Right renal cortex interstitium (tissue), 3 donors: ENCODE results near the gene TMEM30A. TPM values are rescaled to one million over a fixed set of nuclear protein-coding genes. Genes with fewer than 3 reads are reported as not detected.

Experiments used
- DNase-seq, 3 donors: peaks; one replicate each; pipeline ENCODE4 v3.0.0-alpha.2; 2013; ENCODE audit warnings: low read depth in 3 of 3, low spot score in 2 of 3
- polyA plus RNA-seq, 3 donors: library from polyadenylated mRNA; unstranded; fragments of 120-200 nt; gene quantifications; one replicate each; pipeline ENCODE4 v1.2.1, GENCODE V29; 2013; ENCODE audit not compliant: insufficient read length in 3 of 3

The TMEM30A gene
- polyA plus RNA-seq, 3 donors = 125 to 137 (median 130) TPM

DNA sequence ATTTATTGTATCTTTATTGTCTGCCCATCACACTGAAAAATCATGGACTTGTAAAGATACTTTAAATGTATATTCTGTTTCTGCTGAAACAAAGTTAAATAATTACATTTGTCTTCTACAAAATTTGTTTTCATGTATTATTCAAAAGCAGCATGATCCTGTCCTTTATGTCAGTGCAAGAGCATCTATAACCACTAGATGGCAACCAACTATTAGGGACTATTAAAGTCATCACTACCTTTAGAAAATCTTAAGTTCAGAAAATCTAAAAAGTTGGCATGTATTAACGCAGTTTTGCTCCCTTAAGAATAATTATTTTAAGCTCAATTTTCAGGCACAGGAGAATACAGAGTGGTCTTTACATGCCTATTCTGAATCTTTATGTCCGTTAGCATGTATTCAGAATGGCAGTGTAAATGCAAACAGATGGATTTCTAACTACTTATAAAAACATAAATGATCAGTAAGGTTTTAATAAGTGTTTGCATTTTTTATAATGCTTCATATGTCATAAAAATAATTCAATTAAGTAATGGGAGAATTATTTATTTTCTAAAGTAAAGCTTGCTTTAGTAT is 17.8 kb downstream of the TMEM30A start:
- DNase-seq = no peak

- DNase-seq = no peak
Observed at GRCh38 chr6:75263401-75263750, 21.2 kb downstream of the TMEM30A start.

GRCh38 chr6:75262716-75263400 is 21.7 kb downstream of the TMEM30A start:
- DNase-seq = no peak

- DNase-seq = no peak
Observed at GRCh38 chr6:75261299-75261698, 23.3 kb downstream of the TMEM30A start.

DNA sequence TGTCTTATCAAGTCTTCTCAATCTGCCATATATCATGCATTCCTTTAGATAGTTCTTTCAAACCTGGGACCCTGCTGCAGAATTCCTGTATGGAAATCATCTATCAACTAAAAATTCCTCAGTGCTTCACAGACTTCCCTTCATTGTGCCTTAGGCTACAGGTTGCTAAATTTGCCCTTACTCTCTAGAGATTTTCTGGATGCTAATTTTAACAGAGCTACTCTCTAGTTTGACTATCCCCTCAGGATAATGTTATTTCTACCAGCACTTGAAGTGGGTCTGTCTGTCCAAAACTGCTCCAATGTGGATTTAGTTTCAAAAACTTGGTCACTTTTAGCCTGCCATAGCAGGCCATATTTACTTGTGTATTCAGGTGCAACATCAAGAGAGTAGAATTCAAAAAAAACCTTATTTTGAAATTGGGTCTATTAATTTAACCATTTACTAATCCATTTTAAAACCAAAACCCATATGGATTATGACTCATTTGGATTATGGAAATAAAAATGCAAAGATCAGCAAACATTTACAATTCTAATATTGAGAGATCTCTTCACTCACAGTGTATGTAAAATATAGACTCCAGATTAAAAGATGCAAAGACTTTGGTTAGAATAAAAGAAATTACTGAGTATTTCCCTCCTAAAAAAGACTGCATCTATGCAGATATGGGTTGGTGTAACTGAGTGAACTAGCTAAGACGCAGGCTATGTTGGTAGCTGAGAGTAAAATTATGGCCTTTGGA is 27.1 kb downstream of the TMEM30A start:
- no peak for DNase-seq

- no peak for DNase-seq
Observed at GRCh38 chr6:75250552-75250951, 34.0 kb downstream of the TMEM30A start.

DNA sequence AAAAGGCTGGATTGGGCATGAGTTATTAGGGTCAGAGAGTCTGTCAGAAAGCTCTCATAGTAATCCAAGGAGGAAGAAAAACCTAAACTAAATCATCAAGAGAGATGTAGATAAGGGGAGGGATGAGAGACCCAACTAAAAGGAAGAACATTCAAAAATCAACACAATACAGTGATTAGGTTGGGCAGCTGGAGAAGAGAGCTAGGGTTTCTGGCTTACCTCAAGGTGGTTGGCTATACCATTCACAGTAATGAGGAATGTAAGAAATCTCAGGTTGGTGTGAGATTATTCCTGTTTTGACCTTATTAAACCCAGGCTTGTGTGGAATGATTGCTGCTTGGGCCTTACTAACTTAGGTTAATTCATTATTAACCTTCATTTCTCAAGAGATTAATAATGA is 34.8 kb downstream of the TMEM30A start:
- no peak for DNase-seq

GRCh38 chr6:75246386-75246785 is 38.2 kb downstream of the TMEM30A start:
- DNase-seq = no peak

GRCh38 chr6:75244063-75244584 is 40.5 kb downstream of the TMEM30A start:
- DNase-seq = no peak

DNA sequence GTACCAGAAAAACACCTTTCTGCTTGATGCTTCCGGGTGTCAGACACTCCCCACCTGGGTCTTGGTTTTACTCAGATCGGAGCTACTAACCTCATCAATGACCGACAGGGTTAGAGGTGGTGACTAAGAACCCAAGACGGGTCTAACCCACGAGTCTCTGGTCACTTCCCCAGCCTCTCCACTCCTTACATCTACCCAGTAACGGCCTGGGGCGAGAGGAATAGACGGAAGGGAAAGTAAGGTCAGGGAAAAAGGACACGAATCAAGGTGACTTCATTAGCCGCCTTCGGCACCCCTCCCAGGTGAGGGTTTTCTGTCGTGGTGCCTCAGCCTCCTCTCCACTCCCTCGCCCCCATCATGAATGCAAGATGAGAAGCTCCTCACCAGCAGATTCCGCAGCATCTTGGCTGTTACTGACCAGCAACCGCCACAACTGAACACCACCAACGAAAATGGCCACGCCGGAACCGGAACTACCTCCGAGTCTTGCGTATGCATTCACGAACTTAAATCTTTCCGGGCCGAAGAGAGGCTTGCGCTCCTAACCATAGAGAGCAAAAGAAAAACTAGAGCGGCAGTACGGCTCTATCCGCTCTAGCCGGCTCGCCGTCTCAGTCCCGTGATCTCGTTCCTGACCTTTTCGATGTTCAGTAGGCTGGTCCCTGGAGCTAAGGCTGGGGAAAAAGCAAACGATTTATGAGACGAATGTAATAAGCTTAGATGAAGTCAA is 41.1 kb downstream of the TMEM30A start, which contains the start of gene COX7A2:
Gene COX7A2, minus strand, starts transcription at position 469 of the 730 bp plus-strand sequence. Its CDS starts 67 bp downstream, at position 402.
- peak; percentile 89 to 94 (median 91) for DNase-seq

DNA sequence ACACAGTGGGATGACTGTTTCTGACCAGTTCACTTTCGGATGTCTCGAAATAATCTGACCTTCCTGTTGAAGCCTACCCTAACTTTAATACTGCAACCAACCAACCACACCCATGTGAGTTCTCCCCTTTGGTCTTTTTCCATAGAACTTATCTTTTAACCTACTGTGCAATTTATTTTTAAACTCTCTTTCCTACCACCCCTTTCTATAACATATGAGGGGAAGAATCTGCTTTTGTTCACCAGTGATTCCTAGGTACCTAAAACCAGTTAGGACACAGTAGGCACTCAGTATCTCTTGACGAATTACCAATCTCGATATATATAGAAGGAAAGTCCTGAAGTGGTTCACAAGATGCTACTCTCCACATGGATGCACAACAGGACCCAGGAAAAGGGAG is 48.0 kb downstream of the TMEM30A start:
- no peak for DNase-seq

GRCh38 chr6:75235271-75235670 is 49.3 kb downstream of the TMEM30A start:
- no peak for DNase-seq

- DNase-seq = no peak
Observed at GRCh38 chr6:75234126-75234865, 50.3 kb downstream of the TMEM30A start.

DNA sequence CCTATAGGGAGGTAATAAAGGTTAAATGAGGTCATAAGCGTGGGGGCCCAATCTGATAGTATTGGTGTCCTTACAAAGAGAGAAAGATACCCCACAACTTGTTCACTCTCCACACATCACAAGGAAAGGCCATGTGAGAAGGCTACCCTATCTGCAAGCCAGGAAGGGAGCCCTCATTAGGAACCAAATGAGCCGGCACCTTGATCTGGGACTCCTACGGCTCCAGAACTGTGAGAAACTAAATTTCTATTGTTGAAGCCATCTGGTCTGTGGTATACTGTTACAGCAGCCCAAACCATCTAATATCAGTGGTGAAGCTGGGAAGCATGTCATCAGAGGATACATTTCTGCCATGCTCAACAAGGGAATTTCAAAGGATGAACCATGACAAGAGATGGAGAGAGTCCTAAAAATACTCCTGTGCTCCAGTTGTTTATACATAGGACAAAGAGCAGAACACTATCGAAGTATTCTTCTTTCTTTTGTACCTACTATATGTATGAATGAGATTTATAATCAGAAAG is 51.4 kb downstream of the TMEM30A start:
- DNase-seq = no peak

DNA sequence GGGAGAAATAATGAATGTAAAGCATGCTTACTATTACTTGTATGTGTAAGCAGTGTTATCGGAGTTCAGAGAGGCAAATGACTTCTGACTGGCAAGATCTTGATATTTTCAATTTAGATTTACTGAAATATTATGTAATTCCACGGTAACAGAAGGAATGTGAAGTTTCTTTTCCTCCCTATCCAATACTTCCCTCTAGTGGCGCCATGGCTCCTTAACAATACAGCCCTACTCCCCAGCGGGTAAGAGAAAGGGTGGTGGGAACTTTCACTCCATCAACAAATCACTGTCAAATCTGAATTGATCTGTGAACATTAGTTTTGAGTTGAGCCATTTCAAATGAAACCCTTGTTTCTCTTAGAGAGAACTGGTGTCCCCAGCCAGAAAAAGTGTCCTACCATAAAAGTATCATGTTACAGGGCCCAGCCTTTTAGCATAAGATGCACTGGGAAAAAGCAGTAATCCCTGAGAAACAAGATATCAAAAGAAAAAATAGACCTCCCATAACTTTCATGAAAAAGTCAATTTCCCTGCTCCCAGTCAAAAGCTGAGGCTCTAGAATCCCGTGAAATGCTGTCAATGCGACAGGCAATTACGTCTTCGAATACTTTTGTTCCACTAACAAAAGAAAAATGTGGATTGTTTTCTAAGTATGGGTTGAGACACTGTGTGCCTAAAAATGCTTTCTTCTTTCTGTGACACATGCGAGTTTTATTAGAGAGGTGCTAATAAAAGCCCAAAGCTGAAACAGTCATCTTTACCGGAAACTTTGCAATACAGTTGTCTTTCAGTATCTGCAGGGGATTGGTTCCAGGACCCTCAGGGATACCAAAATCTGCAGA is 53.9 kb downstream of the TMEM30A start:
- DNase-seq = no peak

- DNase-seq = no peak
Observed at GRCh38 chr6:75224303-75224926, 60.2 kb downstream of the TMEM30A start.

DNA sequence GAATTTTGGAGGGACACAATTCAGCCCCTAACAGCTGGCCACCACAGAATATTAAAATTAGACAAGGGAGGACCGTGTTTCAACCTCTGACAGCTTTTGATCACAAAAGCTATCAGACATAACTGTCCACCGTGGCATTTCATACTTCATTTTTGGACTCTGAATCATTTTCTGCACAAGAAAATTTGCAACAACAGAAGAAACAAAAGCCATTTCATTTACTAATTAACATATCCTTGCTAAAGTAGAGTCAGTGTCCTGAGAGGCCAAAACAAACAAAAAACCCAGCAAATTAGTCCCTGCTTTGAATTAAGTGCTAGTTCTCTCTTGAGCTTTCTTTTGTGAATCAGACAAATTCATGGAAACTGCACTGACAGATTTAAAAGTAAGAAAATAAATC is 61.2 kb downstream of the TMEM30A start:
- no peak for DNase-seq

- DNase-seq = no peak
Observed at GRCh38 chr6:75222261-75222660, 62.3 kb downstream of the TMEM30A start.

DNA sequence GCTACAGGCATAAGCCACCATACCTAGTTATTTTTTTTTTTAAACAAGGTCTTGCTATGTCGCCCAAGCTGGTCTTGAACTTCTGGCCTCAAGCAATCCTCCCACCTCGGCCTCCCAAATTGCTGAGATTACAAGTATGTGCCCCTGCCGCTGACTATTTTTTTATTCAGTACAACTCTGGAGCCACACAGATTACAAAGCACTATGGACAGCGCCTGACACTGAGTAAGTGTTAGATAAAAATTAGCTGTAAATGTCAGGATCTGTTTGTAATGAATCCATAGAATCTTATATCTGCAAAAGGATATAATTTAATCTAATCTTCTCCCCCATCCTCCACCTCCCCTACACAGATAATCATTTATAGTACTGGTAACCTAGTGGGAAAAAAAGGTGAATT is 63.5 kb downstream of the TMEM30A start:
- no peak for DNase-seq
